HEK293 (cell line): Measurements from ENCODE around the gene LACTBL1.

Source experiments
- CTCF ChIA-PET: fragments of 350-600 bp; formaldehyde crosslinking; extraction: SDS; loops from one replicate; lab custom pipeline; 2021; ENCODE audit warnings: antibody characterized with exemption; lab: Yijun Ruan, JAX
- POLR2A ChIA-PET: fragments of 300-600 bp; formaldehyde crosslinking; extraction: SDS; loops from one replicate; lab custom pipeline; 2020; ENCODE audit warnings: antibody characterized with exemption, inconsistent platforms; lab: Yijun Ruan, JAX
- H3K27ac ChIP-seq: fragments of 200-500 bp; sonication (Bioruptor generic); 2 replicates; pipeline ENCODE4 v1.5.1; 2014; ENCODE audit warnings: low read depth, low read length, control low read depth, inconsistent platforms; ENCODE audit errors: extremely low read depth
- H3K36me3 ChIP-seq, 2 experiments: fragments of 200-500 bp in 1 of 2; sonication (Bioruptor generic) in 1 of 2; 1 replicate in 1 of 2; 2 replicates in 1 of 2; pipeline ENCODE4 v1.5.1; 2014 to 2017; ENCODE audit warnings: inconsistent platforms in 2 of 2, low read length in 2 of 2; ENCODE audit not compliant: control insufficient read depth in 2 of 2, insufficient read depth in 1 of 2
- H3K4me1 ChIP-seq: fragments of 200-500 bp; sonication (Bioruptor generic); 2 replicates; pipeline ENCODE4 v1.5.1; 2014; ENCODE audit warnings: mild to moderate bottlenecking, low read length, inconsistent platforms; ENCODE audit not compliant: control insufficient read depth, insufficient read depth
- H3K4me3 ChIP-seq: 2 replicates; pipeline ENCODE4 v1.5.1; 2011; ENCODE audit warnings: low read depth, mild to moderate bottlenecking, control low read depth, low read length, moderate library complexity
- H3K9me3 ChIP-seq: fragments of 200-500 bp; sonication (Bioruptor generic); 2 replicates; pipeline ENCODE4 v1.5.1; 2014; ENCODE audit warnings: low read depth, low read length, inconsistent platforms; ENCODE audit not compliant: control insufficient read depth, insufficient read depth
- GLIS1 ChIP-seq: fragments of 450-650 bp; formaldehyde crosslinking; IDR thresholded peaks from 2 replicates; pipeline ENCODE4 v1.5.1; 2016; ENCODE audit warnings: missing biosample characterization, missing genetic modification characterization
- SALL2 ChIP-seq: fragments of 450-650 bp; formaldehyde crosslinking; IDR thresholded peaks from 2 replicates; pipeline ENCODE4 v1.5.0; 2017; ENCODE audit warnings: missing biosample characterization, mild to moderate bottlenecking, missing genetic modification characterization, borderline replicate concordance
- ZNF169 ChIP-seq: fragments of 450-650 bp; formaldehyde crosslinking; IDR thresholded peaks from 2 replicates; pipeline ENCODE4 v1.5.1; 2016; ENCODE audit warnings: missing biosample characterization, missing genetic modification characterization
- ZNF302 ChIP-seq: fragments of 450-650 bp; formaldehyde crosslinking; IDR thresholded peaks from 2 replicates; pipeline ENCODE4 v1.5.1; 2016; ENCODE audit warnings: missing biosample characterization, missing genetic modification characterization, low read depth
- ZNF354C ChIP-seq: fragments of 450-650 bp; formaldehyde crosslinking; IDR thresholded peaks from 2 replicates; pipeline ENCODE4 v1.5.1; 2016; ENCODE audit warnings: missing biosample characterization, missing genetic modification characterization, low read depth, borderline replicate concordance
- ZNF785 ChIP-seq: fragments of 450-650 bp; formaldehyde crosslinking; IDR thresholded peaks from 2 replicates; pipeline ENCODE4 v1.5.1; 2016; ENCODE audit warnings: missing biosample characterization, missing genetic modification characterization
- ZNF791 ChIP-seq: fragments of 450-650 bp; formaldehyde crosslinking; IDR thresholded peaks from 2 replicates; pipeline ENCODE4 v1.5.1; 2016; ENCODE audit warnings: missing biosample characterization, missing genetic modification characterization
- ZSCAN23 ChIP-seq: fragments of 450-650 bp; formaldehyde crosslinking; IDR thresholded peaks from 2 replicates; pipeline ENCODE4 v1.5.1; 2016; ENCODE audit warnings: missing biosample characterization, missing genetic modification characterization
- TF ChIP-seq, protein P1 (sequence below): fragments of 450-650 bp; IDR thresholded peaks from 2 replicates; pipeline ENCODE4 v1.5.1; 2018; ENCODE audit warnings: missing biosample characterization, missing genetic modification characterization
- TF ChIP-seq, protein P2 (sequence below): fragments of 450-650 bp; formaldehyde crosslinking; conservative IDR thresholded peaks from 2 replicates; pipeline ENCODE4 v1.5.1; 2016; ENCODE audit warnings: low read depth, missing biosample characterization, missing genetic modification characterization
- TF ChIP-seq, protein P3 (sequence below): fragments of 450-650 bp; formaldehyde crosslinking; IDR thresholded peaks from 2 replicates; pipeline ENCODE4 v1.5.1; 2016; ENCODE audit warnings: missing biosample characterization, missing genetic modification characterization, borderline replicate concordance
- TF ChIP-seq, protein P4 (sequence below): fragments of 450-650 bp; formaldehyde crosslinking; IDR thresholded peaks from 2 replicates; pipeline ENCODE4 v1.5.1; 2016; ENCODE audit warnings: missing biosample characterization, missing genetic modification characterization

The LACTBL1 gene

DNA sequence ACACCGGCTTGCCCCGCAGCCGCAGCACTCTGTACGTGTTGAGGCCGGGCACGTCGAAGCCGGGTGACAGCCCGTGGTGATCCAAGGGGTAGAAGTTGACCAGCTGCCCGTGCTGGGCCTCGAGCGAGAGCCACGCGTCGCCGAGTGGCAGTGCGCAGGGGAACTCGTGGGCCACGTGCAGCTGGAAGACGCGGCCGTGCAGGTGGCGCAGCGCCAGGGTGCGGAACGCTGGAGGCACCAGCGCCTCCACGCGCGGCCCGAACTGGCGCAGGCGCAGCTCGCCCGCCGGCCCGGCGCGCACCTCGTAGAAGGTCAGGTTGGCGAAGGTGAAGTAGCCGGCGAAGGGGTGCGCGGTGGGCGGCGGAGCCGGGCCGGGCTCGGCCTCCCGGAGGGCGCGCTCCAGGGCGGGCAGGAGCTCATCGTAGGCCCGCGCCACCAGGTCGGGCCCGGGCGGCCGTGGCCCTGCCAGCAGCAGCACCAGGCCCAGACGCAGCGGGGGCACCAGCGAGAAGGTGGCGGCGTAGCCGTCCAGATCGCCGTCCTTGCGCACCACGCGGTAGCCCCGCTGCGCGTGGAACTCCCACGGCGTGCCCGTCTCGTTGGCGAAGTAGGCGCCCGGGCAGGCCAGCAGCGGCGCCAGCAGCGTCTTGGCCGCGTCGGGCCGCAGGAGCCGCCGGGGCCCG lies 19.5 kb downstream of the LACTBL1 start:
- Histone ChIP-seq H3K4me3 (no peak overlapping the region), H3K9me3 (no peaks in the 10 kb centered on the region), H3K27ac (no peak overlapping the region), H3K36me3 (no peaks in the 10 kb centered on the region), H3K4me1 (no peaks in the 10 kb centered on the region)
- POLR2A ChIA-PET, result no interaction called here
- TF ChIP-seq, protein P1, sequence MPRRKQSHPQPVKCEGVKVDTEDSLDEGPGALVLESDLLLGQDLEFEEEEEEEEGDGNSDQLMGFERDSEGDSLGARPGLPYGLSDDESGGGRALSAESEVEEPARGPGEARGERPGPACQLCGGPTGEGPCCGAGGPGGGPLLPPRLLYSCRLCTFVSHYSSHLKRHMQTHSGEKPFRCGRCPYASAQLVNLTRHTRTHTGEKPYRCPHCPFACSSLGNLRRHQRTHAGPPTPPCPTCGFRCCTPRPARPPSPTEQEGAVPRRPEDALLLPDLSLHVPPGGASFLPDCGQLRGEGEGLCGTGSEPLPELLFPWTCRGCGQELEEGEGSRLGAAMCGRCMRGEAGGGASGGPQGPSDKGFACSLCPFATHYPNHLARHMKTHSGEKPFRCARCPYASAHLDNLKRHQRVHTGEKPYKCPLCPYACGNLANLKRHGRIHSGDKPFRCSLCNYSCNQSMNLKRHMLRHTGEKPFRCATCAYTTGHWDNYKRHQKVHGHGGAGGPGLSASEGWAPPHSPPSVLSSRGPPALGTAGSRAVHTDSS (tag by site-specific recombination), result no peak
- no peak for TF ChIP-seq ZNF354C (tag by site-specific recombination)
- CTCF ChIA-PET, result interaction anchor here (0.9 kb wide), 1 partner anchor 91 kb away, joined by 3 read pairs; no protein-coding TSS in a partner anchor

DNA sequence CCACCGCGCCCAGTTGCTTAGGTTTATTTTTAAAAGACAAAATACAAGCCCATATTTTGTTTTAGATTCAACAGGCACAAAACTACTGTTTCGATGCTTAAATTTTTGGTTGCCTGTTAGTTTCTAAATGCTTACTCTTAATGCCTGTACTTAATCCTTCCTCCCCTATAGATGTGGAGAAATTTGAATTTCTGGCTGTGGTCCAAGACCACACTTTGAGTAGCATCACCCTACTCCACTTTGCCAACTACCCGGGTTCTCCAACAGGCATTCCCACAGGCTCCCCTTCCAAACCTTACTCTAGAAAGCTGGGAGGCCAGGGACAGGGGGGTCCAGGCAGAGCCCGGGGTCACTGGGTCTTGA lies 20.0 kb downstream of the LACTBL1 start:
- Histone ChIP-seq H3K4me3 (no peak overlapping the region), H3K36me3 (no peaks in the 10 kb centered on the region), H3K4me1 (no peaks in the 10 kb centered on the region), H3K27ac (no peak overlapping the region), H3K9me3 (no peaks in the 10 kb centered on the region)
- TF ChIP-seq, protein P2, sequence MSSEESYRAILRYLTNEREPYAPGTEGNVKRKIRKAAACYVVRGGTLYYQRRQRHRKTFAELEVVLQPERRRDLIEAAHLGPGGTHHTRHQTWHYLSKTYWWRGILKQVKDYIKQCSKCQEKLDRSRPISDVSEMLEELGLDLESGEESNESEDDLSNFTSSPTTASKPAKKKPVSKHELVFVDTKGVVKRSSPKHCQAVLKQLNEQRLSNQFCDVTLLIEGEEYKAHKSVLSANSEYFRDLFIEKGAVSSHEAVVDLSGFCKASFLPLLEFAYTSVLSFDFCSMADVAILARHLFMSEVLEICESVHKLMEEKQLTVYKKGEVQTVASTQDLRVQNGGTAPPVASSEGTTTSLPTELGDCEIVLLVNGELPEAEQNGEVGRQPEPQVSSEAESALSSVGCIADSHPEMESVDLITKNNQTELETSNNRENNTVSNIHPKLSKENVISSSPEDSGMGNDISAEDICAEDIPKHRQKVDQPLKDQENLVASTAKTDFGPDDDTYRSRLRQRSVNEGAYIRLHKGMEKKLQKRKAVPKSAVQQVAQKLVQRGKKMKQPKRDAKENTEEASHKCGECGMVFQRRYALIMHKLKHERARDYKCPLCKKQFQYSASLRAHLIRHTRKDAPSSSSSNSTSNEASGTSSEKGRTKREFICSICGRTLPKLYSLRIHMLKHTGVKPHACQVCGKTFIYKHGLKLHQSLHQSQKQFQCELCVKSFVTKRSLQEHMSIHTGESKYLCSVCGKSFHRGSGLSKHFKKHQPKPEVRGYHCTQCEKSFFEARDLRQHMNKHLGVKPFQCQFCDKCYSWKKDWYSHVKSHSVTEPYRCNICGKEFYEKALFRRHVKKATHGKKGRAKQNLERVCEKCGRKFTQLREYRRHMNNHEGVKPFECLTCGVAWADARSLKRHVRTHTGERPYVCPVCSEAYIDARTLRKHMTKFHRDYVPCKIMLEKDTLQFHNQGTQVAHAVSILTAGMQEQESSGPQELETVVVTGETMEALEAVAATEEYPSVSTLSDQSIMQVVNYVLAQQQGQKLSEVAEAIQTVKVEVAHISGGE (tag by site-specific recombination), result no peak
- TF ChIP-seq, protein P3, sequence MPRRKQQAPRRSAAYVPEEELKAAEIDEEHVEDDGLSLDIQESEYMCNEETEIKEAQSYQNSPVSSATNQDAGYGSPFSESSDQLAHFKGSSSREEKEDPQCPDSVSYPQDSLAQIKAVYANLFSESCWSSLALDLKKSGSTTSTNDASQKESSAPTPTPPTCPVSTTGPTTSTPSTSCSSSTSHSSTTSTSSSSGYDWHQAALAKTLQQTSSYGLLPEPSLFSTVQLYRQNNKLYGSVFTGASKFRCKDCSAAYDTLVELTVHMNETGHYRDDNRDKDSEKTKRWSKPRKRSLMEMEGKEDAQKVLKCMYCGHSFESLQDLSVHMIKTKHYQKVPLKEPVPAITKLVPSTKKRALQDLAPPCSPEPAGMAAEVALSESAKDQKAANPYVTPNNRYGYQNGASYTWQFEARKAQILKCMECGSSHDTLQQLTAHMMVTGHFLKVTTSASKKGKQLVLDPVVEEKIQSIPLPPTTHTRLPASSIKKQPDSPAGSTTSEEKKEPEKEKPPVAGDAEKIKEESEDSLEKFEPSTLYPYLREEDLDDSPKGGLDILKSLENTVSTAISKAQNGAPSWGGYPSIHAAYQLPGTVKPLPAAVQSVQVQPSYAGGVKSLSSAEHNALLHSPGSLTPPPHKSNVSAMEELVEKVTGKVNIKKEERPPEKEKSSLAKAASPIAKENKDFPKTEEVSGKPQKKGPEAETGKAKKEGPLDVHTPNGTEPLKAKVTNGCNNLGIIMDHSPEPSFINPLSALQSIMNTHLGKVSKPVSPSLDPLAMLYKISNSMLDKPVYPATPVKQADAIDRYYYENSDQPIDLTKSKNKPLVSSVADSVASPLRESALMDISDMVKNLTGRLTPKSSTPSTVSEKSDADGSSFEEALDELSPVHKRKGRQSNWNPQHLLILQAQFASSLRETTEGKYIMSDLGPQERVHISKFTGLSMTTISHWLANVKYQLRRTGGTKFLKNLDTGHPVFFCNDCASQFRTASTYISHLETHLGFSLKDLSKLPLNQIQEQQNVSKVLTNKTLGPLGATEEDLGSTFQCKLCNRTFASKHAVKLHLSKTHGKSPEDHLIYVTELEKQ (tag by site-specific recombination), result no peak
- no peak for TF ChIP-seq SALL2
- TF ChIP-seq ZNF785, result no peak
- TF ChIP-seq ZNF302 (tag by site-specific recombination), result no peak
- TF ChIP-seq ZNF169 (tag by site-specific recombination), result no peak
- no peak for TF ChIP-seq GLIS1 (tag by site-specific recombination)
- TF ChIP-seq, protein P4, sequence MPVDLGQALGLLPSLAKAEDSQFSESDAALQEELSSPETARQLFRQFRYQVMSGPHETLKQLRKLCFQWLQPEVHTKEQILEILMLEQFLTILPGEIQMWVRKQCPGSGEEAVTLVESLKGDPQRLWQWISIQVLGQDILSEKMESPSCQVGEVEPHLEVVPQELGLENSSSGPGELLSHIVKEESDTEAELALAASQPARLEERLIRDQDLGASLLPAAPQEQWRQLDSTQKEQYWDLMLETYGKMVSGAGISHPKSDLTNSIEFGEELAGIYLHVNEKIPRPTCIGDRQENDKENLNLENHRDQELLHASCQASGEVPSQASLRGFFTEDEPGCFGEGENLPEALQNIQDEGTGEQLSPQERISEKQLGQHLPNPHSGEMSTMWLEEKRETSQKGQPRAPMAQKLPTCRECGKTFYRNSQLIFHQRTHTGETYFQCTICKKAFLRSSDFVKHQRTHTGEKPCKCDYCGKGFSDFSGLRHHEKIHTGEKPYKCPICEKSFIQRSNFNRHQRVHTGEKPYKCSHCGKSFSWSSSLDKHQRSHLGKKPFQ, result no peak
- no peak for TF ChIP-seq ZSCAN23 (tag by site-specific recombination)
- TF ChIP-seq ZNF791 (tag by site-specific recombination), result no peak
- POLR2A ChIA-PET, result no interaction called here
- CTCF ChIA-PET, result interaction anchor here (0.9 kb wide), 1 partner anchor 90 kb away, joined by 3 read pairs; no protein-coding TSS in a partner anchor
